ENCODE data around the gene IRAK4.

The IRAK4 gene

GRCh38 chr12:43758728-43759563 lies at the start of gene IRAK4, which contains the start of gene PUS7L:
Gene IRAK4 (plus strand): TSS chr12:43758951. CDS start chr12:43768112, 9,161 bp downstream.
Gene PUS7L (minus strand): TSS chr12:43758790. CDS start chr12:43755245, 3,545 bp downstream.
- no peak within 1 kb of the TSS for H2AFZ ChIP-seq (ENCODE audit: low read depth, low read length)
- peaks cover 2% of the 10 kb centered on the region for H3K27me3 ChIP-seq (ENCODE audit: insufficient read depth, low read length)

DNA sequence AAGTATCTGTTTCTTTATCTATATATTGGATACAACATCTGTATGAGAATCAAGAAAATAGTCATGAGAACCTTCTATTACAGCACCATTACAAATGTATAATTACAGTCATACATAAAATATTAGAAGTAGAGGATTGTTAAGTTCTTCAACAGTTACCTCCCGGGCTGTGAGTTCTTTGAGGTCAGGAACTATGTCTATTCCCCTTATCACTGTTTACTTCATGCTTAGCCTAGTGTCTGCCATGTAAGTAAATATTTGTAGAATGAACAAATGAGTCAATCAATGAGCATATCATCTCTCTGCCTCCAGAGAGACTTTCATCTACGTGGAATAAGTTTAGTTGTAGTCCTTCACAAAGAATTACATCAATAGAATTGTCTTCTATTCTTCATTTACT lies 47.4 kb upstream of the IRAK4 start:
- H3K36me3 ChIP-seq (ENCODE audit: insufficient read depth, low read length): no peaks in the 10 kb centered on the region
- no peaks in the 10 kb centered on the region for H3K9me3 ChIP-seq (ENCODE audit: low read length)
- H3K4me3 ChIP-seq (ENCODE audit: low read length): no peak overlapping the region
- H3K27me3 ChIP-seq (ENCODE audit: insufficient read depth, low read length): no peaks in the 10 kb centered on the region
- no peak overlapping the region for H2AFZ ChIP-seq (ENCODE audit: low read depth, low read length)
- no peaks in the 10 kb centered on the region for H3K4me1 ChIP-seq (ENCODE audit: insufficient read depth, low read length)

More at GRCh38 chr12:43758728-43759563, at the start of gene IRAK4, which contains the start of gene PUS7L:
- Histone ChIP-seq H3K9me3 (ENCODE audit: low read length) (no peaks in the 10 kb centered on the region), H3K36me3 (ENCODE audit: insufficient read depth, low read length) (no peaks in the 10 kb centered on the region), H3K4me1 (ENCODE audit: insufficient read depth, low read length) (no peaks in the 10 kb centered on the region), H3K4me3 (ENCODE audit: low read length) (no peak within 1 kb of the TSS)

DNA sequence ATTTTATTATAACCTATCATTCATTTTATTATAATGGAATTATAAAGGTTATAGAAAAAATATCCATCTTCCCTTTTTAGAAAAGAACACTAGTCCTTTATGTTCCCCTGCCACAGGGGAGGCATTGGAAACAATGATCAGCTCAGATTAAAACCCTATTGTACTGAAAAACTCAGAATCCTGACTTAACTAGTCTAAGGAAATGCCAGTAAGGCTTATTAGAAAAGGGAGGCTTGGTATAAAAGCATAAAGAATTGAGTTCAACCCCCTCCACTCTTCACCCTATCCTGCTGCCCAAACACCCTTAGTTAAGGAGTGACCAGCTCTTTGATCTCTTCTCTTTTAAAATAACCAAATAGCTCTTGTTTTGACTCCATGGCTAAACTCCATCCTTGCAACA lies 36.1 kb upstream of the IRAK4 start:
- Histone ChIP-seq H3K4me3 (ENCODE audit: low read length) (no peak overlapping the region), H3K36me3 (ENCODE audit: insufficient read depth, low read length) (no peaks in the 10 kb centered on the region), H2AFZ (ENCODE audit: low read depth, low read length) (no peak overlapping the region), H3K4me1 (ENCODE audit: insufficient read depth, low read length) (no peaks in the 10 kb centered on the region), H3K27me3 (ENCODE audit: insufficient read depth, low read length) (no peaks in the 10 kb centered on the region), H3K9me3 (ENCODE audit: low read length) (no peaks in the 10 kb centered on the region)

- Histone ChIP-seq H3K36me3 (ENCODE audit: insufficient read depth, low read length) (no peaks in the 10 kb centered on the region), H3K9me3 (ENCODE audit: low read length) (no peaks in the 10 kb centered on the region), H3K4me1 (ENCODE audit: insufficient read depth, low read length) (no peaks in the 10 kb centered on the region), H2AFZ (ENCODE audit: low read depth, low read length) (no peak overlapping the region), H3K4me3 (ENCODE audit: low read length) (no peak overlapping the region), H3K27me3 (ENCODE audit: insufficient read depth, low read length) (no peaks in the 10 kb centered on the region)
These were observed 35.6 kb upstream of the IRAK4 start for GRCh38 chr12:43723134-43723533.

DNA sequence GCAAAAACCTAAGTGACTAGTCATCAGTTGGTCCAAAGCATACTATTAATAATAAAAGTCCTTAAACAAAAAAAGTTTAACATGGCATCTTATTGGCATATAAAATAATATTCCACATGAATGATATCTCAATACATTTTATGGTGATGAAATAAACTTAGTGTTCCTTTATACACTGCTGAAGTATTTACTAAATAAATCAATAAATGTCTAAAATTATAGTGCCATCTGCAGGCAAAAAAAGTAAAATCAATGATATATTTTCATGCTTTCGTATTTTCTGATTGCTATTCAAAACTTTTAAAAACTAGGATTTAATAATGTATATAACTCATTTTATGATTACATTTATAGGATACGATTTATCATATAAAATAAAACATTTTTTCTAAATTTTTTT lies 30.6 kb upstream of the IRAK4 start:
- no peak overlapping the region for H3K4me3 ChIP-seq (ENCODE audit: low read length)

DNA sequence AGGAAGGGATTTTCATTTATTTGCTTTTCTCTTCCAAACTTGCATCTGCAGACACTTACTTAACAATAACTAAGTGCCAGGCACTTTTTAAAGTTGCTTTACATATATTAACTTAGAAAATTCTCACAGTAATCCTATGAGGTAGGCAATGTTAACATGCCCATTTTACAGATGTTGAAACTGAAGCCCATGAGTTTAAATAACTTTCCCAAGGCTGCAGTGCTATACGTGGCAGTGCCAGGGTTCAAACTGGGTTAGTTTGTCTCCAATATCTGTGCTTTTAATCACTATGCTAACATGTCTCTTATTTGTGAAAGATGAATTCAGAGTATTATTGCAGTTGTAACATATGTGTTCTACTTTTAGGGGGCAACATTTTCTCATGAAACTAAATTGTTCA lies 30.1 kb upstream of the IRAK4 start:
- Histone ChIP-seq H3K9me3 (ENCODE audit: low read length) (no peaks in the 10 kb centered on the region), H3K27me3 (ENCODE audit: insufficient read depth, low read length) (no peaks in the 10 kb centered on the region), H3K4me1 (ENCODE audit: insufficient read depth, low read length) (no peaks in the 10 kb centered on the region), H3K36me3 (ENCODE audit: insufficient read depth, low read length) (no peaks in the 10 kb centered on the region), H3K4me3 (ENCODE audit: low read length) (no peak overlapping the region), H2AFZ (ENCODE audit: low read depth, low read length) (no peak overlapping the region)

More for the DNA sequence above, 30.6 kb upstream of the IRAK4 start:
- Histone ChIP-seq H3K36me3 (ENCODE audit: insufficient read depth, low read length) (no peaks in the 10 kb centered on the region), H3K4me1 (ENCODE audit: insufficient read depth, low read length) (no peaks in the 10 kb centered on the region), H3K9me3 (ENCODE audit: low read length) (no peaks in the 10 kb centered on the region), H2AFZ (ENCODE audit: low read depth, low read length) (no peak overlapping the region), H3K27me3 (ENCODE audit: insufficient read depth, low read length) (no peaks in the 10 kb centered on the region)

GRCh38 chr12:43730283-43730682 lies 28.5 kb upstream of the IRAK4 start:
- Histone ChIP-seq H3K27me3 (ENCODE audit: insufficient read depth, low read length) (no peaks in the 10 kb centered on the region), H2AFZ (ENCODE audit: low read depth, low read length) (no peak overlapping the region), H3K36me3 (ENCODE audit: insufficient read depth, low read length) (no peaks in the 10 kb centered on the region), H3K9me3 (ENCODE audit: low read length) (no peaks in the 10 kb centered on the region), H3K4me3 (ENCODE audit: low read length) (no peak overlapping the region), H3K4me1 (ENCODE audit: insufficient read depth, low read length) (no peaks in the 10 kb centered on the region)

DNA sequence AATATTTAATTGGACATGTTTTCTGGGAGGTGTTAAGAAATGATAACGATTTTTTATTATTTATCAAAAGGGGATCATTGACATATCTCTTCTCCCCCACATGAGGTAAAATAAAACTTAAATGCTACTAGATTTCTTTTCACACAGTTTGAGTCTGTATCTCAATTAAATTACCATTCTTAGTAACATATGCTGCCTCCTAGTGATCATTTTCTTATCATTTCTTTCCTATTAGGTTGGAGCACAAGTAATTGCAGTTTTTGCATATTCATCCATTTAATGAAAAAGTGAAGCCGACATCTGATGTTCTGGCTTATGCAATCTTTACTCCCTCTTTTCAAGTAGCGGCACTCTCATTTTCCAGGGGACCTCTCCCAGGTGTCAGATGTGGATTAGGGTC lies 25.1 kb upstream of the IRAK4 start:
- Histone ChIP-seq H3K4me3 (ENCODE audit: low read length) (no peak overlapping the region), H2AFZ (ENCODE audit: low read depth, low read length) (no peak overlapping the region), H3K36me3 (ENCODE audit: insufficient read depth, low read length) (no peaks in the 10 kb centered on the region), H3K4me1 (ENCODE audit: insufficient read depth, low read length) (no peaks in the 10 kb centered on the region), H3K27me3 (ENCODE audit: insufficient read depth, low read length) (no peaks in the 10 kb centered on the region), H3K9me3 (ENCODE audit: low read length) (no peaks in the 10 kb centered on the region)

- Histone ChIP-seq H3K27me3 (ENCODE audit: insufficient read depth, low read length) (no peaks in the 10 kb centered on the region), H3K4me1 (ENCODE audit: insufficient read depth, low read length) (no peaks in the 10 kb centered on the region), H3K4me3 (ENCODE audit: low read length) (no peak overlapping the region), H3K36me3 (ENCODE audit: insufficient read depth, low read length) (no peaks in the 10 kb centered on the region), H2AFZ (ENCODE audit: low read depth, low read length) (no peak overlapping the region), H3K9me3 (ENCODE audit: low read length) (no peaks in the 10 kb centered on the region)
These were observed 21.8 kb upstream of the IRAK4 start for GRCh38 chr12:43736927-43737440.

- Histone ChIP-seq H3K4me3 (ENCODE audit: low read length) (no peak overlapping the region), H3K27me3 (ENCODE audit: insufficient read depth, low read length) (no peaks in the 10 kb centered on the region), H2AFZ (ENCODE audit: low read depth, low read length) (no peak overlapping the region), H3K9me3 (ENCODE audit: low read length) (no peaks in the 10 kb centered on the region), H3K4me1 (ENCODE audit: insufficient read depth, low read length) (no peaks in the 10 kb centered on the region), H3K36me3 (ENCODE audit: insufficient read depth, low read length) (no peaks in the 10 kb centered on the region)
These were observed 21.1 kb upstream of the IRAK4 start for GRCh38 chr12:43737646-43738045.

DNA sequence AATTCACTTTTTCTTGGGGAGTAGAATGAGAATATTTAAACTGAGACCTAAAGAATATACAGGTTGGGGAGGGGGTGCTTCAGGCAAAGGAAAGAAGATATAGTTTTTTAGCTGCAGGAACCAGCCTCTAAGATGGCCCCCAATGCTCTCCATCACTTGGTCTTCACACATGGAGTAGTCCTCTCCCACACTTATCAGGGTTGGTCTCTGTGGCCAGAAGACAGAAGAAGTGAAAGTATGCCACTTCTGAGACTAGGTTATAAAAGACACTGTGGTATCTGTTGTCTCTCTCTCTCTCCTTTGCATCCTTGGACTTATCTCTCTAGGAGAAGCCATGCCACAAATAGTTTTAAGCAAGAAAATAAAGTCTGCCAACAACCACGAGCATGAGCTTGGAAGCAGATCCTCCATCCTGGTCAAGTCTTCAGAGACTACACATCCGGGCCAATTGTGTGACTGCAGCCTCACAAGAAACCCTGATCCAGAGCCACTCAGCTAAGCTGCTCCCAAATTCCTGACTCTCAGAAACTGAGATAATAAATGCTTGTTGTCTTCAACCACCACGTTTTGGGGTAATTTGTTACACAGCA lies 18.1 kb upstream of the IRAK4 start:
- H3K4me1 ChIP-seq (ENCODE audit: insufficient read depth, low read length): no peaks in the 10 kb centered on the region
- no peak overlapping the region for H3K4me3 ChIP-seq (ENCODE audit: low read length)
- H3K9me3 ChIP-seq (ENCODE audit: low read length): no peaks in the 10 kb centered on the region
- H3K36me3 ChIP-seq (ENCODE audit: insufficient read depth, low read length): no peaks in the 10 kb centered on the region
- no peaks in the 10 kb centered on the region for H3K27me3 ChIP-seq (ENCODE audit: insufficient read depth, low read length)
- H2AFZ ChIP-seq (ENCODE audit: low read depth, low read length): no peak overlapping the region

GRCh38 chr12:43742106-43742505 lies 16.6 kb upstream of the IRAK4 start:
- H3K27me3 ChIP-seq (ENCODE audit: insufficient read depth, low read length): no peaks in the 10 kb centered on the region
- no peaks in the 10 kb centered on the region for H3K4me1 ChIP-seq (ENCODE audit: insufficient read depth, low read length)
- no peak overlapping the region for H2AFZ ChIP-seq (ENCODE audit: low read depth, low read length)
- H3K36me3 ChIP-seq (ENCODE audit: insufficient read depth, low read length): no peaks in the 10 kb centered on the region
- H3K4me3 ChIP-seq (ENCODE audit: low read length): no peak overlapping the region
- no peaks in the 10 kb centered on the region for H3K9me3 ChIP-seq (ENCODE audit: low read length)

DNA sequence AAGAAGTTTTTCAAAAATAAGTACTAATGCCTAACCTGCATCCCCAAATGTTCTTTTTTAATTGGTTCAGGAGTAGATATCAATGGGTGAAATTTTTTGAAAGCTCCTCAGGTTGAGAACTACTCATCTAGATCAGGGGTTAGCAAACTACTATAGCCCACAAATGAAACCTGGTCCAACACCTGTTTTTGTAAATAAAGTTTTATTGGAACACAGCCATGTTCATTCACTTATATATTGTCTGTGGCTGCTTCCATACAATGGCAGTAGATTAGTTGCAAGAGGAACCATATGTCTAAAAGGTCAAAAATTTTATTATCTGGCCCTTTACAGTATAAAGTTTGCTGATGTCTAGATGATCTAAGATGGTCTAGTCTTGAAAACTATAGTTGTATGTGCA lies 13.9 kb upstream of the IRAK4 start:
- no peaks in the 10 kb centered on the region for H3K27me3 ChIP-seq (ENCODE audit: insufficient read depth, low read length)
- no peak overlapping the region for H2AFZ ChIP-seq (ENCODE audit: low read depth, low read length)
- no peaks in the 10 kb centered on the region for H3K36me3 ChIP-seq (ENCODE audit: insufficient read depth, low read length)
- no peaks in the 10 kb centered on the region for H3K4me1 ChIP-seq (ENCODE audit: insufficient read depth, low read length)
- no peak overlapping the region for H3K4me3 ChIP-seq (ENCODE audit: low read length)
- H3K9me3 ChIP-seq (ENCODE audit: low read length): no peaks in the 10 kb centered on the region
